ENCODE measurements around the gene CHSY1. TPM values are rescaled to one million over a fixed set of nuclear protein-coding genes. Genes with fewer than 3 reads are reported as not detected.

Gene CHSY1
- polyA plus RNA-seq, 1 donor from 2014 or later: 16.1 TPM

DNA sequence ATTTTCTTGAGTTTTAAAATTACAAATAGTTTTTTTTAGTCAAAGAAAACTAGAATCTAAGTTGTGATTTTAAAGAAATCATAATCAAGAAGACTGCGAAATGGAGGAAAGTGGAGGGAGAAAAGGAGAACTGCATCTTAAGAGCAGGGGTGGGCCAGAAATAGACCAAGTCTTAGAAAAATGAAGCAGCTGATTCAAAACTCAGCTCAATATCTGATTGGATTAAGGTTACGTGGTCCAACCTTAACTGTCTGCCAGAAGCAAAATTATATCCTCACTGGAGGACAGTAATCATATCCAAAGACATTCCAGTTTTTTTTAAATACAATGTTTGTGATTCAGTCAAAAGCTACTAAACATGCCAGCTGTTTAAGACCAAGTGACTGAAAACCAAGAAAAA lies 41.4 kb downstream of the CHSY1 start:
- Histone ChIP-seq H3K9ac (ENCODE audit: low read length) (no peak overlapping the region), H3K4me2 (ENCODE audit: low read length) (no peak overlapping the region), H3K79me2 (replicated peaks; ENCODE audit: insufficient read depth, low read length) (peaks cover 37% of the 10 kb centered on the region), H3K4me3 (ENCODE audit: low read length) (no peak overlapping the region), H3K27me3 (ENCODE audit: insufficient read depth, low read depth, low read length) (no peaks in the 10 kb centered on the region), H2AFZ (ENCODE audit: low read depth, low read length) (no peak overlapping the region), H3K36me3 (ENCODE audit: insufficient read depth, low read length) (no peaks in the 10 kb centered on the region), H3F3A (ENCODE audit: insufficient read depth, low read length, poor library complexity, severe bottlenecking) (no peaks in the 10 kb centered on the region), H3K9me3 (ENCODE audit: low read length) (no peaks in the 10 kb centered on the region), H3K9me2 (ENCODE audit: insufficient read depth, low read length) (no peaks in the 10 kb centered on the region), H4K20me1 (ENCODE audit: insufficient read depth) (no peaks in the 10 kb centered on the region), H3K27ac (ENCODE audit: low read length) (no peak overlapping the region)
- TF ChIP-seq TAF1 (IDR thresholded peaks at IDR 0.05; ENCODE audit: low read depth) (no peak), POLR2AphosphoS5 (IDR thresholded peaks at IDR 0.05) (no peak), MXI1 (conservative IDR thresholded peaks at IDR 0.05; ENCODE audit: poor library complexity, severe bottlenecking) (no peak), SMC3 (conservative IDR thresholded peaks at IDR 0.05; ENCODE audit: poor library complexity) (no peak), EZH2 (IDR thresholded peaks at IDR 0.05; ENCODE audit: borderline replicate concordance, insufficient read depth, low read length, poor library complexity, severe bottlenecking) (no peak), RAD21 (conservative IDR thresholded peaks at IDR 0.05) (no peak), EP300 (conservative IDR thresholded peaks at IDR 0.05; ENCODE audit: poor library complexity, severe bottlenecking) (no peak)
- TF ChIP-seq, protein P1, sequence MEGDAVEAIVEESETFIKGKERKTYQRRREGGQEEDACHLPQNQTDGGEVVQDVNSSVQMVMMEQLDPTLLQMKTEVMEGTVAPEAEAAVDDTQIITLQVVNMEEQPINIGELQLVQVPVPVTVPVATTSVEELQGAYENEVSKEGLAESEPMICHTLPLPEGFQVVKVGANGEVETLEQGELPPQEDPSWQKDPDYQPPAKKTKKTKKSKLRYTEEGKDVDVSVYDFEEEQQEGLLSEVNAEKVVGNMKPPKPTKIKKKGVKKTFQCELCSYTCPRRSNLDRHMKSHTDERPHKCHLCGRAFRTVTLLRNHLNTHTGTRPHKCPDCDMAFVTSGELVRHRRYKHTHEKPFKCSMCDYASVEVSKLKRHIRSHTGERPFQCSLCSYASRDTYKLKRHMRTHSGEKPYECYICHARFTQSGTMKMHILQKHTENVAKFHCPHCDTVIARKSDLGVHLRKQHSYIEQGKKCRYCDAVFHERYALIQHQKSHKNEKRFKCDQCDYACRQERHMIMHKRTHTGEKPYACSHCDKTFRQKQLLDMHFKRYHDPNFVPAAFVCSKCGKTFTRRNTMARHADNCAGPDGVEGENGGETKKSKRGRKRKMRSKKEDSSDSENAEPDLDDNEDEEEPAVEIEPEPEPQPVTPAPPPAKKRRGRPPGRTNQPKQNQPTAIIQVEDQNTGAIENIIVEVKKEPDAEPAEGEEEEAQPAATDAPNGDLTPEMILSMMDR (IDR thresholded peaks at IDR 0.05; ENCODE audit: poor library complexity, severe bottlenecking): no peak
- TF ChIP-seq, protein P2, sequence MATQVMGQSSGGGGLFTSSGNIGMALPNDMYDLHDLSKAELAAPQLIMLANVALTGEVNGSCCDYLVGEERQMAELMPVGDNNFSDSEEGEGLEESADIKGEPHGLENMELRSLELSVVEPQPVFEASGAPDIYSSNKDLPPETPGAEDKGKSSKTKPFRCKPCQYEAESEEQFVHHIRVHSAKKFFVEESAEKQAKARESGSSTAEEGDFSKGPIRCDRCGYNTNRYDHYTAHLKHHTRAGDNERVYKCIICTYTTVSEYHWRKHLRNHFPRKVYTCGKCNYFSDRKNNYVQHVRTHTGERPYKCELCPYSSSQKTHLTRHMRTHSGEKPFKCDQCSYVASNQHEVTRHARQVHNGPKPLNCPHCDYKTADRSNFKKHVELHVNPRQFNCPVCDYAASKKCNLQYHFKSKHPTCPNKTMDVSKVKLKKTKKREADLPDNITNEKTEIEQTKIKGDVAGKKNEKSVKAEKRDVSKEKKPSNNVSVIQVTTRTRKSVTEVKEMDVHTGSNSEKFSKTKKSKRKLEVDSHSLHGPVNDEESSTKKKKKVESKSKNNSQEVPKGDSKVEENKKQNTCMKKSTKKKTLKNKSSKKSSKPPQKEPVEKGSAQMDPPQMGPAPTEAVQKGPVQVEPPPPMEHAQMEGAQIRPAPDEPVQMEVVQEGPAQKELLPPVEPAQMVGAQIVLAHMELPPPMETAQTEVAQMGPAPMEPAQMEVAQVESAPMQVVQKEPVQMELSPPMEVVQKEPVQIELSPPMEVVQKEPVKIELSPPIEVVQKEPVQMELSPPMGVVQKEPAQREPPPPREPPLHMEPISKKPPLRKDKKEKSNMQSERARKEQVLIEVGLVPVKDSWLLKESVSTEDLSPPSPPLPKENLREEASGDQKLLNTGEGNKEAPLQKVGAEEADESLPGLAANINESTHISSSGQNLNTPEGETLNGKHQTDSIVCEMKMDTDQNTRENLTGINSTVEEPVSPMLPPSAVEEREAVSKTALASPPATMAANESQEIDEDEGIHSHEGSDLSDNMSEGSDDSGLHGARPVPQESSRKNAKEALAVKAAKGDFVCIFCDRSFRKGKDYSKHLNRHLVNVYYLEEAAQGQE (IDR thresholded peaks at IDR 0.05; ENCODE audit: borderline replicate concordance): no peak

DNA sequence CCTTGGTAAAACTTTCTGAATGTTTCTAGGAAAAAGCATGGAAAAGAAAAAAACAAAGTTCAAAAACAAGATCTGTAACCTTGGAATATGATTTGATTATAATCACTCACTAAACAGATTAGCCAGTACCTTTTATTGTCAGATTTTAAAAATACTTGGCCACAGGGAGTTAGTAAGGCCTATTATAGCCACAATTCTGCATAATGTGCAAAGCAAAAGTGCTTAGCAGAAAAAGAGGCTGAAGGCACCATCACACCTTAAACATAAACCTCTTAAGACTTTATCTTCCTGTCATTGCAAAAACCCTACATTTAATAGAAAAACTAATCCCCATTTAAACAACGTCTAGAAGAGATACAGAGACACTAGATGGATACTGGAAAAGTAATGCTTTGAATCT lies 41.8 kb downstream of the CHSY1 start:
- Histone ChIP-seq H3K79me2 (replicated peaks; ENCODE audit: insufficient read depth, low read length) (peaks cover 41% of the 10 kb centered on the region), H3K27me3 (ENCODE audit: insufficient read depth, low read depth, low read length) (no peaks in the 10 kb centered on the region), H3K9ac (ENCODE audit: low read length) (no peak overlapping the region), H3F3A (ENCODE audit: insufficient read depth, low read length, poor library complexity, severe bottlenecking) (no peaks in the 10 kb centered on the region), H3K27ac (ENCODE audit: low read length) (no peak overlapping the region), H3K9me2 (ENCODE audit: insufficient read depth, low read length) (no peaks in the 10 kb centered on the region), H3K4me3 (ENCODE audit: low read length) (no peak overlapping the region), H3K9me3 (ENCODE audit: low read length) (no peaks in the 10 kb centered on the region), H4K20me1 (ENCODE audit: insufficient read depth) (no peaks in the 10 kb centered on the region), H3K4me2 (ENCODE audit: low read length) (no peak overlapping the region), H3K36me3 (ENCODE audit: insufficient read depth, low read length) (no peaks in the 10 kb centered on the region), H2AFZ (ENCODE audit: low read depth, low read length) (no peak overlapping the region)
- TF ChIP-seq EZH2 (IDR thresholded peaks at IDR 0.05; ENCODE audit: borderline replicate concordance, insufficient read depth, low read length, poor library complexity, severe bottlenecking): no peak
- TF ChIP-seq POLR2AphosphoS5 (IDR thresholded peaks at IDR 0.05): no peak
- TF ChIP-seq, protein P1 (IDR thresholded peaks at IDR 0.05; ENCODE audit: poor library complexity, severe bottlenecking): no peak
- TF ChIP-seq, protein P2 (IDR thresholded peaks at IDR 0.05; ENCODE audit: borderline replicate concordance): no peak
- TF ChIP-seq TAF1 (IDR thresholded peaks at IDR 0.05; ENCODE audit: low read depth): no peak
- no peak for TF ChIP-seq EP300 (conservative IDR thresholded peaks at IDR 0.05; ENCODE audit: poor library complexity, severe bottlenecking)

All from neural cell (in vitro differentiated cells).